B cell (primary cell): ENCODE data around the gene ARL4C. TPM values are rescaled to one million over a fixed set of nuclear protein-coding genes. Genes with fewer than 3 reads are reported as not detected.
A peak's percentile ranks its signal among the peaks of the same experiment; 100 is the strongest.

Experiments
- ATAC-seq: fragments of 200-7000 bp; cut with Tn5 transposase; one replicate; pipeline ENCODE4 v1.10.0; 2021; ENCODE audit warnings: low read depth, mild to moderate bottlenecking, moderate number of reproducible peaks, moderate library complexity
- CTCF ChIA-PET: fragments of 350-600 bp; sonication (Branson Sonifier 250); formaldehyde crosslinking; loops from one replicate; lab custom pipeline; 2021; ENCODE audit warnings: antibody characterized with exemption, inconsistent platforms; lab: Charles Lee
- POLR2A ChIA-PET: fragments of 350-600 bp; sonication (Branson Sonifier 250); formaldehyde crosslinking; loops from one replicate; lab custom pipeline; 2021; ENCODE audit warnings: antibody characterized with exemption; lab: Charles Lee
- DNase-seq: peaks from one replicate; pipeline ENCODE4 v3.0.0; 2013
- H2AFZ ChIP-seq: 2 replicates; pipeline ENCODE4 v1.6.1; 2012; ENCODE audit warnings: mild to moderate bottlenecking, low read depth, low read length; ENCODE audit not compliant: insufficient read depth, poor library complexity, severe bottlenecking
- H3K27ac ChIP-seq, 2 donors: 1 replicate in 1 of 2; 2 replicates in 1 of 2; pipeline ENCODE4 v1.5.1; 2012 to 2013; ENCODE audit warnings: low read length in 2 of 2, mild to moderate bottlenecking in 2 of 2, moderate library complexity in 1 of 2
- H3K27me3 ChIP-seq, 4 experiments: fragments of 200-600 bp in 1 of 4; sonication (generic) in 1 of 4; replicated peaks in 1 of 4; 1 replicate in 2 of 4; 2 replicates in 2 of 4; pipeline versions ENCODE4 v1.6.1 to v1.7.0; 2013 to 2016; ENCODE audit warnings: low read length in 3 of 4, mild to moderate bottlenecking in 2 of 4, mixed read lengths in 1 of 4, moderate library complexity in 1 of 4; ENCODE audit not compliant: insufficient read depth in 4 of 4, control insufficient read depth in 3 of 4; ENCODE audit errors: control extremely low read depth in 1 of 4
- H3K36me3 ChIP-seq, 2 experiments: replicated peaks in 1 of 2; 1 replicate in 1 of 2; 2 replicates in 1 of 2; pipeline versions ENCODE4 v1.6.1 to v1.7.1; 2013; ENCODE audit warnings: low read length in 1 of 2; ENCODE audit not compliant: insufficient read depth in 2 of 2, control insufficient read depth in 1 of 2; ENCODE audit errors: control extremely low read depth in 1 of 2, extremely low read depth in 1 of 2
- H3K4me1 ChIP-seq, 2 donors: fragments of 200-600 bp in 1 of 2; sonication (generic) in 1 of 2; 1 replicate in 1 of 2; 2 replicates in 1 of 2; pipeline versions ENCODE4 v1.5.1 to v1.6.1; 2013 to 2017; ENCODE audit warnings: low read length in 2 of 2; ENCODE audit not compliant: control insufficient read depth in 2 of 2, insufficient read depth in 2 of 2
- H3K4me2 ChIP-seq: replicated peaks from 2 replicates; pipeline ENCODE3; 2012; ENCODE audit warnings: mild to moderate bottlenecking, low read depth, low read length; ENCODE audit not compliant: poor library complexity, severe bottlenecking
- H3K4me3 ChIP-seq, 5 experiments: fragments of 200-600 bp in 1 of 5; sonication (generic) in 1 of 5; 1 replicate in 3 of 5; 2 replicates in 2 of 5; pipeline versions ENCODE4 v1.5.1 to v1.7.0; 2011 to 2016; ENCODE audit warnings: low read length in 4 of 5, mild to moderate bottlenecking in 4 of 5, low read depth in 2 of 5, control low read depth in 1 of 5, moderate library complexity in 1 of 5; ENCODE audit not compliant: insufficient read depth in 1 of 5; ENCODE audit errors: control extremely low read depth in 1 of 5, extremely low read depth in 1 of 5
- H3K79me2 ChIP-seq: fragments of 200-600 bp; sonication (generic); one replicate; pipeline ENCODE4 v1.6.0; 2016; ENCODE audit warnings: low read length; ENCODE audit not compliant: control insufficient read depth, insufficient read depth
- H3K9ac ChIP-seq: fragments of 200-600 bp; sonication (generic); 2 replicates; pipeline ENCODE4 v1.6.1; 2017; ENCODE audit warnings: mild to moderate bottlenecking, low read length, moderate library complexity
- H3K9me3 ChIP-seq, 3 donors: one replicate each; pipeline versions ENCODE4 v1.6.1 to v1.7.1; 2013; ENCODE audit warnings: low read length in 2 of 3; ENCODE audit not compliant: control insufficient read depth in 2 of 3, insufficient read depth in 1 of 3; ENCODE audit errors: control extremely low read depth in 1 of 3
- H4K20me1 ChIP-seq: 2 replicates; pipeline ENCODE4 v1.6.0; 2012; ENCODE audit warnings: mild to moderate bottlenecking, low read length; ENCODE audit not compliant: insufficient read depth, control insufficient read depth, poor library complexity, severe bottlenecking
- H3K27ac Mint-ChIP-seq: one replicate; pipeline ENCODE4 v1.8.0; 2021; ENCODE audit warnings: mixed read lengths
- H3K27me3 Mint-ChIP-seq: one replicate; pipeline ENCODE4 v1.8.0; 2021; ENCODE audit warnings: mixed read lengths
- H3K4me1 Mint-ChIP-seq: one replicate; pipeline ENCODE4 v1.8.0; 2021; ENCODE audit warnings: mixed read lengths
- H3K4me3 Mint-ChIP-seq: one replicate; pipeline ENCODE4 v1.8.0; 2021; ENCODE audit warnings: mixed read lengths
- H3K9me3 Mint-ChIP-seq: one replicate; pipeline ENCODE4 v1.8.0; 2022; ENCODE audit warnings: mixed read lengths; ENCODE audit not compliant: insufficient read depth
- CTCF ChIP-seq: fragments of 200-600 bp; IDR thresholded peaks from one replicate; pipeline ENCODE4 v1.8.0; 2022; ENCODE audit warnings: antibody characterized with exemption, mild to moderate bottlenecking
- EZH2 ChIP-seq: IDR thresholded peaks from 2 replicates; pipeline ENCODE4 v1.6.1; 2012; ENCODE audit warnings: borderline replicate concordance, low read depth, mild to moderate bottlenecking, moderate library complexity, low read length; ENCODE audit not compliant: insufficient read depth, poor library complexity, severe bottlenecking
- WGBS: methylation state at CpG from one replicate; pipeline ENCODE4 v1.1.5; 2013; ENCODE audit warnings: missing lambda C conversion rate; ENCODE audit not compliant: insufficient coverage; 5-methylcytosine and 5-hydroxymethylcytosine counted together
- intact Hi-C: fragments of 100-400 bp; cut with micrococcal nuclease; formaldehyde crosslinking; loops from one replicate; pipeline ENCODE4 v1.10.0; 2022
- polyA plus RNA-seq: library from polyadenylated mRNA; depleted of rRNA; stranded (reverse); fragments of >200 nt; gene quantifications from 2 replicates; pipeline ENCODE4 v1.2.3, GENCODE V29; 2012
- total RNA-seq, 2 donors: library from RNA; stranded (reverse); fragments of 120-200 nt in 1 of 2; gene quantifications; 1 replicate in 1 of 2; 2 replicates in 1 of 2; pipeline versions ENCODE4 v1.2.3 to v1.2.4, GENCODE V29; 2013 to 2022

The ARL4C gene
- total and polyA plus RNA-seq, 2 donors (not counting 1 experiment from before 2014, with no cell fraction given), result 20.2 to 22.5 TPM

GRCh38 chr2:234502285-234502918 lies 5.5 kb upstream of the ARL4C start:
- peaks cover 0 to 16% (median 11%) of the 10 kb centered on the region in 4 experiments for H3K27me3 ChIP-seq
- no peaks in the 10 kb centered on the region for H3K36me3 ChIP-seq
- peaks cover 37% of the 10 kb centered on the region for H3K27me3 Mint-ChIP-seq
- ATAC-seq, result no peak
- ChIA-PET CTCF (interaction anchor here (0.6 to 7.3 kb wide), 12 partner anchors 43 to 615 kb away, joined by 3 to 217 read pairs (median 6); no protein-coding TSS in a partner anchor), POLR2A (no interaction called here)
- no peaks in the 10 kb centered on the region for H3K9me3 Mint-ChIP-seq
- H3K27ac ChIP-seq, result no peak overlapping the region
- no peak overlapping the region for H3K4me3 ChIP-seq
- no peak overlapping the region for H2AFZ ChIP-seq
- no peak overlapping the region for H3K9ac ChIP-seq
- H3K4me2 ChIP-seq, result no peak overlapping the region
- no peak overlapping the region for H3K4me3 Mint-ChIP-seq
- peaks cover 5 to 6% of the 10 kb centered on the region in 2 donors for H3K4me1 ChIP-seq
- intact Hi-C loops, result no loop called here
- no peak overlapping the region for H3K27ac Mint-ChIP-seq
- 68% methylated on average over 2 of the region's 3 CpGs for WGBS
- TF ChIP-seq EZH2 (no peak), CTCF (no peak)
- H3K9me3 ChIP-seq, result no peaks in the 10 kb centered on the region
- H3K79me2 ChIP-seq, result no peaks in the 10 kb centered on the region
- DNase-seq, result no peak
- peaks cover 19% of the 10 kb centered on the region for H3K4me1 Mint-ChIP-seq
- no peaks in the 10 kb centered on the region for H4K20me1 ChIP-seq

- peak overlapping the region; percentile 72 for H3K27ac Mint-ChIP-seq
Measured at GRCh38 chr2:234500394-234501006, 3.6 kb upstream of the ARL4C start.

More at GRCh38 chr2:234500394-234501006, 3.6 kb upstream of the ARL4C start:
- 28% methylated on average over 3 of the region's 9 CpGs for WGBS
- H3K36me3 ChIP-seq, result no peaks in the 10 kb centered on the region
- ChIA-PET POLR2A (no interaction called here), CTCF (interaction anchor here (0.6 to 7.3 kb wide), 19 partner anchors 17 to 628 kb away, joined by 3 to 217 read pairs (median 4); no protein-coding TSS in a partner anchor)
- intact Hi-C loops, result loop anchor here (1.0 to 2.0 kb wide), 5 partner anchors 192 to 646 kb away; partner anchors contain the start of gene HJURP
- no peak overlapping the region for H2AFZ ChIP-seq
- peaks cover 27% of the 10 kb centered on the region for H3K4me1 Mint-ChIP-seq
- ATAC-seq, result peak; percentile 66
- H4K20me1 ChIP-seq, result peaks cover 9% of the 10 kb centered on the region
- peak overlapping the region; percentile 17 for H3K4me2 ChIP-seq
- no peaks in the 10 kb centered on the region for H3K9me3 Mint-ChIP-seq
- H3K4me3 ChIP-seq, result no peak overlapping the region
- no peak overlapping the region for H3K9ac ChIP-seq
- peak; percentile 92 for DNase-seq
- H3K4me1 ChIP-seq, result peaks cover 5 to 8% of the 10 kb centered on the region in 2 donors
- no peak for TF ChIP-seq EZH2
- peak; percentile 78 for TF ChIP-seq CTCF
- H3K79me2 ChIP-seq, result peaks cover 9% of the 10 kb centered on the region
- peaks cover 28% of the 10 kb centered on the region for H3K27me3 Mint-ChIP-seq
- H3K27ac ChIP-seq, result no peak overlapping the region
- H3K9me3 ChIP-seq, result no peaks in the 10 kb centered on the region
- peaks cover 0 to 14% (median 7%) of the 10 kb centered on the region in 4 experiments for H3K27me3 ChIP-seq
- H3K4me3 Mint-ChIP-seq, result peak overlapping the region; percentile 49
